ENCODE measurements around the gene DNASE2B.

DNA sequence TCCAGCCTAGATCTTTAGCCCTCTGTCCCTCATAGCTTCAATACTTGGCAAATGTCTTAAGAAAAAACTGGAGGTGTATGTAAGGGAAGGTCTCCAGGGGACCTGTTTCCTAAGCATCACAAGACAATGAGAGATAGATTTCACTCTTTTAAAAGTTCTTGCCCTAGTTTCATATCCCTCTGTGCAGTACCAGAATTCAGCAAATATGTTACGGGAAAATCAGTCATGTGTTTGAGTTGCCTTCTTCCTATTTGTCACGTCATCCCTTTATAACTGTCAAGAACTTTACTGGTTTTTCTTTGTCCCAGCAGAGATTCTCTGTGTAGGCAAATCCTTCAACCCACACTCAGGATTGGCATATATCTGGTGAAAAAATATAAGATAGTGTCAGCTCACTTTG lies 32.3 kb downstream of the DNASE2B start:
- TF ChIP-seq, protein P1, sequence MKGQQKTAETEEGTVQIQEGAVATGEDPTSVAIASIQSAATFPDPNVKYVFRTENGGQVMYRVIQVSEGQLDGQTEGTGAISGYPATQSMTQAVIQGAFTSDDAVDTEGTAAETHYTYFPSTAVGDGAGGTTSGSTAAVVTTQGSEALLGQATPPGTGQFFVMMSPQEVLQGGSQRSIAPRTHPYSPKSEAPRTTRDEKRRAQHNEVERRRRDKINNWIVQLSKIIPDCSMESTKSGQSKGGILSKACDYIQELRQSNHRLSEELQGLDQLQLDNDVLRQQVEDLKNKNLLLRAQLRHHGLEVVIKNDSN (IDR thresholded peaks at IDR 0.05): no peak
- TF ChIP-seq YY1 (IDR thresholded peaks at IDR 0.05; ENCODE audit: low read depth) (no peak), EP300 (IDR thresholded peaks at IDR 0.05; ENCODE audit: borderline replicate concordance) (no peak), TCF12 (IDR thresholded peaks at IDR 0.05; ENCODE audit: low read depth) (no peak)
- TF ChIP-seq, protein P2, sequence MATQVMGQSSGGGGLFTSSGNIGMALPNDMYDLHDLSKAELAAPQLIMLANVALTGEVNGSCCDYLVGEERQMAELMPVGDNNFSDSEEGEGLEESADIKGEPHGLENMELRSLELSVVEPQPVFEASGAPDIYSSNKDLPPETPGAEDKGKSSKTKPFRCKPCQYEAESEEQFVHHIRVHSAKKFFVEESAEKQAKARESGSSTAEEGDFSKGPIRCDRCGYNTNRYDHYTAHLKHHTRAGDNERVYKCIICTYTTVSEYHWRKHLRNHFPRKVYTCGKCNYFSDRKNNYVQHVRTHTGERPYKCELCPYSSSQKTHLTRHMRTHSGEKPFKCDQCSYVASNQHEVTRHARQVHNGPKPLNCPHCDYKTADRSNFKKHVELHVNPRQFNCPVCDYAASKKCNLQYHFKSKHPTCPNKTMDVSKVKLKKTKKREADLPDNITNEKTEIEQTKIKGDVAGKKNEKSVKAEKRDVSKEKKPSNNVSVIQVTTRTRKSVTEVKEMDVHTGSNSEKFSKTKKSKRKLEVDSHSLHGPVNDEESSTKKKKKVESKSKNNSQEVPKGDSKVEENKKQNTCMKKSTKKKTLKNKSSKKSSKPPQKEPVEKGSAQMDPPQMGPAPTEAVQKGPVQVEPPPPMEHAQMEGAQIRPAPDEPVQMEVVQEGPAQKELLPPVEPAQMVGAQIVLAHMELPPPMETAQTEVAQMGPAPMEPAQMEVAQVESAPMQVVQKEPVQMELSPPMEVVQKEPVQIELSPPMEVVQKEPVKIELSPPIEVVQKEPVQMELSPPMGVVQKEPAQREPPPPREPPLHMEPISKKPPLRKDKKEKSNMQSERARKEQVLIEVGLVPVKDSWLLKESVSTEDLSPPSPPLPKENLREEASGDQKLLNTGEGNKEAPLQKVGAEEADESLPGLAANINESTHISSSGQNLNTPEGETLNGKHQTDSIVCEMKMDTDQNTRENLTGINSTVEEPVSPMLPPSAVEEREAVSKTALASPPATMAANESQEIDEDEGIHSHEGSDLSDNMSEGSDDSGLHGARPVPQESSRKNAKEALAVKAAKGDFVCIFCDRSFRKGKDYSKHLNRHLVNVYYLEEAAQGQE (IDR thresholded peaks at IDR 0.05; ENCODE audit: low read depth): no peak

All from Ishikawa (cell line).